Measurements from ENCODE around the gene PAFAH2. TPM values are rescaled to one million over a fixed set of nuclear protein-coding genes. Genes with fewer than 3 reads are reported as not detected.

The PAFAH2 gene
- total and polyA plus RNA-seq, 8 donors = 0.58 to 25.5 (median 13.0) TPM

GRCh38 chr1:26015358-26015757 lies 17.5 kb upstream of the PAFAH2 start:
- peak overlapping the region in 1 of 5 donors; percentile 9 for H3K27ac ChIP-seq
- intact Hi-C loops (cut with DNase I; ENCODE audit: low total_unique reads) = no loop called here
- H3K4me1 ChIP-seq = peaks cover 0 to 26% (median 9%) of the 10 kb centered on the region in 4 donors
- 71 to 91% (median 84%) methylated on average over 2 of the region's 2 CpGs for WGBS, 5 donors
- H3K9me3 ChIP-seq = no peaks in the 10 kb centered on the region
- no peak overlapping the region for H3K4me3 ChIP-seq
- no peaks in the 10 kb centered on the region for H3K36me3 ChIP-seq
- TF ChIP-seq CTCF (IDR thresholded peaks at IDR 0.05) = no peak
- no peak for TF ChIP-seq POLR2A (IDR thresholded peaks at IDR 0.05)
- TF ChIP-seq EP300 (IDR thresholded peaks at IDR 0.05) = no peak
- TF ChIP-seq POLR2AphosphoS5 (IDR thresholded peaks at IDR 0.05) = no peak
- no peaks in the 10 kb centered on the region for H3K27me3 ChIP-seq
- no peak for DNase-seq

GRCh38 chr1:26014179-26014578 lies 16.3 kb upstream of the PAFAH2 start:
- 86 to 92% (median 91%) methylated on average over 2 of the region's 2 CpGs for WGBS, 5 donors
- no peaks in the 10 kb centered on the region for H3K27me3 ChIP-seq
- intact Hi-C loops (cut with DNase I; ENCODE audit: low total_unique reads) = no loop called here
- H3K36me3 ChIP-seq = no peaks in the 10 kb centered on the region
- H3K4me3 ChIP-seq = no peak overlapping the region
- H3K9me3 ChIP-seq = no peaks in the 10 kb centered on the region
- no peak for TF ChIP-seq EP300 (IDR thresholded peaks at IDR 0.05)
- no peak for TF ChIP-seq POLR2A (IDR thresholded peaks at IDR 0.05)
- no peak for TF ChIP-seq CTCF (IDR thresholded peaks at IDR 0.05)
- TF ChIP-seq POLR2AphosphoS5 (IDR thresholded peaks at IDR 0.05) = no peak
- H3K4me1 ChIP-seq = peaks cover 0 to 26% (median 9%) of the 10 kb centered on the region in 4 donors
- DNase-seq = no peak
- H3K27ac ChIP-seq = no peak overlapping the region

GRCh38 chr1:26012864-26013263 lies 15.0 kb upstream of the PAFAH2 start:
- H3K4me1 ChIP-seq = peaks cover 0 to 26% (median 9%) of the 10 kb centered on the region in 4 donors
- H3K27me3 ChIP-seq = no peaks in the 10 kb centered on the region
- peak in 1 of 2 donors; percentile 36 for DNase-seq
- no peaks in the 10 kb centered on the region for H3K36me3 ChIP-seq
- 35 to 52% (median 42%) methylated on average over 3 of the region's 3 CpGs for WGBS, 5 donors
- intact Hi-C loops (cut with DNase I; ENCODE audit: low total_unique reads) = no loop called here
- TF ChIP-seq EP300 (IDR thresholded peaks at IDR 0.05) (no peak), CTCF (IDR thresholded peaks at IDR 0.05) (no peak), POLR2A (IDR thresholded peaks at IDR 0.05) (no peak), POLR2AphosphoS5 (IDR thresholded peaks at IDR 0.05) (no peak)
- H3K27ac ChIP-seq = no peak overlapping the region
- H3K4me3 ChIP-seq = no peak overlapping the region
- H3K9me3 ChIP-seq = no peaks in the 10 kb centered on the region

GRCh38 chr1:26010825-26011224 lies 13.0 kb upstream of the PAFAH2 start:
- H3K4me1 ChIP-seq = peaks cover 0 to 10% (median 3%) of the 10 kb centered on the region in 4 donors
- H3K27ac ChIP-seq = no peak overlapping the region
- no peaks in the 10 kb centered on the region for H3K36me3 ChIP-seq
- no peak overlapping the region for H3K4me3 ChIP-seq
- H3K27me3 ChIP-seq = no peaks in the 10 kb centered on the region
- 71 to 83% (median 79%) methylated on average over 2 to 3 of the region's 3 CpGs for WGBS, 5 donors
- no peaks in the 10 kb centered on the region for H3K9me3 ChIP-seq
- intact Hi-C loops (cut with DNase I; ENCODE audit: low total_unique reads) = no loop called here
- no peak for TF ChIP-seq POLR2A (IDR thresholded peaks at IDR 0.05)
- no peak for TF ChIP-seq CTCF (IDR thresholded peaks at IDR 0.05)
- TF ChIP-seq EP300 (IDR thresholded peaks at IDR 0.05) = no peak
- no peak for TF ChIP-seq POLR2AphosphoS5 (IDR thresholded peaks at IDR 0.05)
- DNase-seq = no peak

Data from stomach (tissue), 9 donors.